ENCODE results near the gene MAP4K2. TPM values are rescaled to one million over a fixed set of nuclear protein-coding genes. Genes with fewer than 3 reads are reported as not detected.

The MAP4K2 gene
- total and polyA plus RNA-seq, 9 of the 15 experiments (the other 6 are each of a cell fraction or from before 2014, with no cell fraction given) = 0.13 to 14.5 (median 7.3) TPM

DNA sequence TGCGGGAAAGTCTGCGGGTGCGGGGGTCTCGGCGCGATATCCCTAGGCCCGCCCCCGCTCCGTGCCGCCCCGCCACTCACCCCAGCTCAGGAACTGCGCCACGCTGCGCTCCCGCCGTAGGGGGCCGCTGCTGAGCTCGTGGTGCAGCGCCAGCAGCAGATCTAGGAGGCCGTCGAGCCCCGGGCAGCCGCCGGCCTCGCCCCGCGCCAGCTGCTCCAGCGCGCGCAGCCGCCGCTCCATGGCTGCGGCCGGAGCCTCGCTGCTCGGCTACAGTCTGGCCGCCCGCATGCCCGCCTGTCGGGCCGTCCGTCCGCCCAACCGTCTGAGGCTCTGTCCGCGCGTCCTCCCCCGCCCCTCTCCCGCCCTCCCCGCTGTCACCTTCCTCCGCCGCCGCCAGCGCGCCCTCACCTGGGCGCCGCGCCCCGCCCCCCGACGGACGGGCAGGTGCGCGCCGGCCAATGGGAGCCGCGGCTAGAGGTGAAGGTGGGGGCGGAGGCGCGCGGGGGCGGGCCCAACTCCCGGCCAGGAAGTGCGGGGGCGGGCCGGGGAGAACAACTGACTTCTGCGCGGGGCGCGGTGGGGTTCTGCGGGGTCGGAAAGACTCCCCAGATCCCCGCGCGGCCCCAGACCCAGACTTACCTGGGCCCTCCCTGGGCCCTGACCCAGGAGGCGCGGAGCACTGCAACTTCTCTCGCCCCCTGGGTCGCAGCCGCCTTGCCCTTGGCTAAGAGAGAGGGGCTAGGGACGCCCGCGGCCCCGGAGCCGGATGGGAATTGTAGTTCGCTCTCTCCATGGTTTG is 41.5 kb upstream of the MAP4K2 start, which contains the start of gene CDC42BPG (continued):
- TF ChIP-seq ZNF407 (IDR thresholded peaks at IDR 0.05; ENCODE audit: low read depth) (no peak), KDM5B (IDR thresholded peaks at IDR 0.05; ENCODE audit: insufficient replicate concordance, low read depth, low read length) (peak; percentile 17), GABPA (tag; conservative IDR thresholded peaks at IDR 0.05; ENCODE audit: low read depth) (peak; percentile 84), CREBBP (IDR thresholded peaks at IDR 0.05; ENCODE audit: low read depth, low read length) (no peak), E2F4 (CRISPR knock-in tag; IDR thresholded peaks at IDR 0.05; ENCODE audit: low read depth) (no peak), ZNF324 (CRISPR knock-in tag; IDR thresholded peaks at IDR 0.05) (no peak), DIDO1 (tag; IDR thresholded peaks at IDR 0.05; ENCODE audit: low read depth) (no peak), ZC3H11A (IDR thresholded peaks at IDR 0.05; ENCODE audit: low read depth, low read length) (no peak), MAZ (CRISPR knock-in tag; conservative IDR thresholded peaks at IDR 0.05 in 1 of 2, IDR thresholded peaks at IDR 0.05 in 1 of 2) (peak in 1 of 2 experiments; percentile 75; a peak in 3 of 4 replicates), HEY1 (CRISPR knock-in tag; IDR thresholded peaks at IDR 0.05; ENCODE audit: borderline replicate concordance) (no peak)
- TF ChIP-seq, protein P1, sequence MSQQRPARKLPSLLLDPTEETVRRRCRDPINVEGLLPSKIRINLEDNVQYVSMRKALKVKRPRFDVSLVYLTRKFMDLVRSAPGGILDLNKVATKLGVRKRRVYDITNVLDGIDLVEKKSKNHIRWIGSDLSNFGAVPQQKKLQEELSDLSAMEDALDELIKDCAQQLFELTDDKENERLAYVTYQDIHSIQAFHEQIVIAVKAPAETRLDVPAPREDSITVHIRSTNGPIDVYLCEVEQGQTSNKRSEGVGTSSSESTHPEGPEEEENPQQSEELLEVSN (IDR thresholded peaks at IDR 0.05; ENCODE audit: borderline replicate concordance in 1 of 2, extremely low read depth in 1 of 2, insufficient read depth in 1 of 2, insufficient read length in 1 of 2, low read depth in 1 of 2, low read length in 1 of 2, poor library complexity in 1 of 2, severe bottlenecking in 1 of 2) = peak; percentile 74 to 90

All from K562 (cell line).